Bone marrow (tissue), 2 donors: ENCODE measurements around the gene PRR19.

Experiments
- DNase-seq, 2 donors: peaks; one replicate each; lab custom pipeline; 2025; lab: John Stamatoyannopoulos, UW

PRR19 gene

DNA sequence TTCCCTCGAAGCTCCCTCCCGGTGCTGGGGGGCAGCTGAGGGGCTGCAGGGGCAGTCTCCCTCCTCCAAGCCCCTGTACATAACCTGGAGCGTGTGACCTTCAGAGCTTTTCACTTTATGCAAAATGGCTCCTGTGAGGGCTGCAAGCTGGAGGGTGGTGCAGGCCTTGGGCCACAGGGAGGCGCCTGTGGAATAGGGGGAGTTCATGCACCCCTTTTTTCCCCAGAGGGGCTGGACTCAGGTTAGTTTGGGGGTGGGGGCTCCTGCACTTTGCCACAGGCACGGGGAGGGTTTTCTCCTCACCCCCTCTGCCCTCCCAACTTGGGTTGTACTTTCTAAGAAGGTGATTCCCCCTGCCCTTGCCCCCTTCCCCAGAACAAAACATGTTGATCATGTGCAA is 6.6 kb upstream of the PRR19 start:
- no peak for DNase-seq

DNA sequence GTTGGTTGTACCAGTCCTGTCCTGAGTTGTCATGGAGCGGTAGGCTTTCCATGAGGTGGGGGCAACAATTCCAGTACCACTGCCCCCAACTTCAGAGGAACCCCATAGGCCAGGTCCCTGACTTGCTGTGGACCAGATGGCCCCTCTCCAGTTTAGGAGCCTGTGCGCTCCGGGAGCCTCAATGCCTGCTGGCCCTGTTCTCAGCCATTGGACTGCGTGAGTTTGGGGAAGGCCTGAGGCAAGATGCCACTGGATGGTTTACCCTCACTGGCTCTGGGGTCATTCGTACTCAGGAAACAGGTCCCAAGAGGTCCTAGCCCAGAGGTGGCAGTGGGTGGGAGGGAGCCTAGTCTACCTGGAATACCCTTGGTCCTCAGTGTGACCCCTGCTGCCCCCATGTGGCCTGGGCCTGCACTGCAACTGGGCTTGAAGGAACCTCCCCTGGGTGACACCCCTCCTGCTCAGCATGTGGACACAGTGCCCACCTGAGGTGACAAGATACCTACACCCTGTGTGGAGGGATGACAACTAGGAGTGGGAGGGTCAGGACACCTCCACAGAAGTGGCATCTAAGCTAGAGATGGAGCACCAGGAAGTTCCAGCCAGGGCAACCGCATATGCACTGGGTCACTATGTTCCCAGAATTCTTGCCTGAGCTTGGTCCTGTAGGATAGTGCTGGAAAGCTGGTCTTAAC is 6.0 kb upstream of the PRR19 start:
- DNase-seq: peak; percentile 44 to 45

DNA sequence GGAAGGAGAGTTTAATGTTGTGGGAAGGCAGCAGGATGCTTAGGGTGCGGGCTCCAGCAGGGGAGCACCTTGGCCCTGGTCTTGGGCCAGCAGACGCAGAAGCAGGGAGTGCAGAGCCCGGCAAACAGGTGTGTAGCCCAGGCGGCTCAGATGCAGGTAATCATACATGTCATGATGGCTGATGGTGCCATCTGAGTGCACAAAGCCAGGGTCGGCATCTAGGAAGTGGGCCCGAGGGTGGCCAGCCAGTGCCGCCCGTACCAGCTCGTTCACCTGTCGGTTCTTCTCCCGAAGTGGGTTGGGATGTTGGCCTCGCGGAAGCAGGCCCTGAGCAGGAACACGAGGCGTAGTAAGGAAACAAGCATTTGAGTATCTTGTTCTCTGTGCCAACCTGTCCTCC is 4.9 kb upstream of the PRR19 start:
- no peak for DNase-seq

DNA sequence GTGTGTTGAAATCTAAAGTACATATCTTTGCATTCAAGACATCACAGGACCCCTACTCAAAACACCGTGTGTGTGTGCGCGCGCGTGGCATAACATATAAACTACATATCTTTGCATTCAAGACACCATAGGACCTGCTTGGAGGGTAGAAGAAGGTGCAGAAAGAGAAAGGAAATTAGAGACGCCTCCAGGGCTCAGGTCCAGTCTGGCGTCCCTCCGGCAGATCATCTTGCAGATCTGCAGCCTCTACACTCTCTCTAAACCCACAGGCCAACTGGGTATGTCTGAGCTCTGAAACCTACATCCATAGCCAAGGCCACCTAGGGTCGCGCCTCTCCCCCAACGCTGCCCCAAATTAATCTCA is 1.2 kb downstream of the PRR19 start:
- DNase-seq: no peak

DNA sequence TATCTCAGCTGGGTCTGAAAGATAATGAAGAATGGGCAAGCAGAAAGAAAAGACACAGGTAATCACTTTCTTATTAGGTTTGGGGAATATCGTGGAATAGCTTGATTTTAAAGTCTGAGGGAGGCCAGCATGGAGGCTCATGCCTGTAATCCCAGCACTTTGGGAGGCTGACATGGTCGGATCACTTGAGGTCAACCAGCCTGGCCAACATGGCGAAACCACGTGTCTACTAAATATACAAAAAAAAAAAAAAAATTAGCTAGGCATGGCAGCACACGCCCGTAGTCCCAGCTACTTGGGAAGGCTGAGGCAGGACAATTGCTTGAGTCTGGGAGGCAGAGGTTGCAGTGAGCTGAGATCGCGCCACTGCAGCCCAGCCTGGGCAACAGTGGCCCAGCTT is 1.9 kb downstream of the PRR19 start:
- DNase-seq: no peak

DNA sequence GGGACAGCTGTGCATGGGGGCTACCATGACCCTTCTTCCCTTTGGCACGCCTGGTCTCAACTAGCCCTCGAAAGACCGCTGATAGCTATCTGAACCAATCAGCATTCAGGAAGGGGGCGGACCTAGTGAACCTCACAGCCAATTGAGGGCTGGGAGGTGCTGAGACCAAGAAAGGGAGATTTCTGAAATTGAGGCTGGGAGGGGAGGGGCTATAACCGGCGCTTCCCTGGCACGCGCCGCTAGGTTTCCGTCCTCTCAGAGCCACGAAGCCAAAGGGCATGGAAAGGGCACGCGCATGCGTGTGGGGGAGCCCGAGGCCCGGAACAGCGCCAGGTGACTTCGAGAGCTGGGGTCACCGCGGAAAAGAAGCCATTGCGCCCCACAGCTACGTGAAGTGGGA is 4.7 kb downstream of the PRR19 start:
- DNase-seq: no peak

DNA sequence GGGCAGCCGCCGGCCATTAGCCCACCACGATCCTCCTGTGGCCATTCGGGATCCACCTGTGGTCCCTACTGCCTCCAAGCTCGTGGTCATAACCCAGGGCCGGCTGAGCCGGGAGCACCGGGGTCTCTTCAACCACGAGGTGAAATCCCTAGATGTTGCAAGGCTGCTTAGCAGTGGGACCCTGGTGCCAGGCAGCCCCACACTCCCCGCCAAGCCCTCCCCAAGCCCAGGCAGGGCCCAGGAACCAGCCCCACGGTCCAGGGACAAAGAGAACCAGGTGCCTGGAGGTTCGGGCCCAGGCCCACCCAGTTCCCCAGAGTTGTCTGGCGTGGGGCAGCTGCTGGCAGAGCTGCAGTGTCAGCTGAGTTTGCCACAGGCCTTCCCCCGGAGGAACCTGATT is 7.8 kb downstream of the PRR19 start:
- DNase-seq: no peak

DNA sequence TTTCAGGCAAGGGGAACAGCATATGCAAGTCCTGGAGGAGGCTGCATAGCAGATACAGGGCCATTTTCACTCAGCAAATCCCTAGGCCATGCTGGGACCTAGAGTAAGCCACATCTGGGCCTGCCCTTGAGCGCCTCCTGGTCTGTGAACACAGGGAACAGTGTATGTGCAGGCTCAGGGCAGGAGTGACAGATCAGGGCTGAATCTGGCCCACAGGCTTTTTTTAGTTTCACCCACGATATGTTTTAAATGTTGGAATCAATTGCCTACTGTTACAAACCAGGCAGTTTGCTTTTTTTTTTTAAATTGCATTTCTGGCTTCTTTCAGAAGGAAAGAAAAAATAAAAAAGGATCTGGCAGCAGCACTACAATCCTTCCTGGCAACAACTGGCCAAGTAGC is 9.7 kb downstream of the PRR19 start:
- DNase-seq: no peak

DNA sequence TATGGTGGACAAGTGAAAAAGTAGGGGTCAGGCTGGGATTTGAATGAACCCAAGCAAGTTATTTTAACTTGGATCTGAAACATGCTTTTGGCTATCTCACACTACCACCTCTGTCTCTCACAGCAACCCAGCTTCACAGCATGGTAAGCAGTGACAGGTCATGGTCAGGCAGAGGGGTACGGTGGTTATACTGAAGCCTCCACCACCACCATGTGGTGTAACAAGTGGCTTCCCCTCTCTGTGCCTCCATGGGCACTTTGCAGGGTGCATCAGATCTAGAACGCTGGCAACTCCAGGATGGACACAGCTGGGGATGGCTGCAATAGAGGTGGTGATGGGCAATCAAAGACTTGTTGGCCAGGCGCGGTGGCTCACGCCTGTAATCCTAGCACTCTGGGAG is 10.4 kb downstream of the PRR19 start:
- DNase-seq: no peak

DNA sequence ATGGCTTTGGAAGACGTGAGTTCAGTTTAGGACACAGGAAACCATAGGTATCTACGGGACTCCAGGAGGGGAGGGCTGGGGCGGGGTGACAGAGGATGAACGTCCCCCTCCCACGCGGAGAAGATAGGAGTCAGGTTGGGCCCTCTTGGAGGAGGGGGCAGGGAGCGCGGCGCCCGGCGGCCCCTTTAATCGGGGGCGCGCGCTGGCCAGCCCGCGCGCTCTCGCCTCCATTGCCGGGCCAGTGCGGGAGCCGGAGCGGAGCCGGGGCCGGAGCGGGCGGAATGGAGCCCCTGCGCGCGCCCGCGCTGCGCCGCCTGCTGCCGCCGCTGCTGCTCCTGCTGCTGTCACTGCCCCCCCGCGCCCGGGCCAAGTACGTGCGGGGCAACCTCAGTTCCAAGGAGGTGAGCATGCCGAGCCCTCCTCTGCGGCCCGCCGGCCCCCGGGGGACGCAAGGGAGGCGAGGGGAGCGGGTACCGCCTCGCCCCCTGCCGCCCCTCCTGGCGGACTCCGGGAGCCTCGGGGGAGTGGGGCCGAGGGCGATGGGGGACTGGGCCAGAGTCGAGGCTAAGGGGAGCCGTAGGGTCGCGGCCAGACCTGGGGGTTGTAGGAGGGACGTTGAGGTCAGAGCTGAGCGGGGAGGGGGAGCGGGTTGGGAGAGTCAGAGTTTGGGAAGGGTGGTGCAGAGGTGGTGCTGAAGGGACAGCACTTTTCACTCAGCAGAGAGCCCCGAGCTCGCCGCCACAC is 11.3 kb downstream of the PRR19 start, which contains the start of gene TMEM145:
TSS of gene TMEM145 (plus strand) at position 214 of the 744 bp plus-strand sequence. CDS start at position 282, 68 bp downstream.
- no peak for DNase-seq

DNA sequence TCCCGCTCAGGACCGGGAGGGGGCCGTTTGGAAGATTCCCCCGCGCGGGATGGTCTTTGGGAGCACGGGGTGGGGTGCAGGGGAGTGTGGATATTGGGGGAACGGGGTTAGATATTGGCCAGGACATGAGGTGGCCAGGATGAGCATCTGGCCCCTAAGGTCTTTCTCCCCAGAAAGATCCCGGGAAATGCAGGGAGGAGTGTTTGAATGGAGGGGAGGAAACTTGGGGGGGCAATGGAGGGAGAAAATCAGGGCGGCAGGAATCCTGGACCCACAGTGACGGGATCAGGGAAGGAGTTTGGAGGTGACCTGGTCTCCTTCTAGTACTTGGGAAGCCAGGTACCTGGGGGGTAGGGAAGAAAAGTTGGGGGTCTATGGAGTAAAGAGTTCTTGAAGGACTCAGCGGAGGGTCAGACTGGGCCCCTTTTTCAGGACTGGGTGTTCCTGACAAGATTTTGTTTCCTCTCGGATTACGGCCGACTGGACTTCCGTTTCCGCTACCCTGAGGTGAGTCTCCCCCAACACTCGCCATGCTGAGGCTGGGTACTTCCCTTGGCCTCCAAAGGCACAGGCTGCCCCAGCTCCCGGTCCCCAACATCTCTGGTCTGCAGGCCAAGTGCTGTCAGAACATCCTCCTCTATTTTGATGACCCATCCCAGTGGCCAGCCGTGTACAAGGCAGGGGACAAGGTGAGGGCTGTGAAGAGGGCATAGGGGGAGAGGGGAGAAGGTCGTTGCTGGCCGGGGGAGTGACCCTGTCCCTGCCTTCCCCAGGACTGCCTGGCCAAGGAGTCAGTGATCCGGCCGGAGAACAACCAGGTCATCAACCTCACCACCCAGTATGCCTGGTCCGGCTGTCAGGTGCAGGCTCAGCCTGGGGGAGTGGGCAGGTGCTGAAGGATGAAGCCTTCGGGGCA is 12.2 kb downstream of the PRR19 start:
- DNase-seq: no peak

DNA sequence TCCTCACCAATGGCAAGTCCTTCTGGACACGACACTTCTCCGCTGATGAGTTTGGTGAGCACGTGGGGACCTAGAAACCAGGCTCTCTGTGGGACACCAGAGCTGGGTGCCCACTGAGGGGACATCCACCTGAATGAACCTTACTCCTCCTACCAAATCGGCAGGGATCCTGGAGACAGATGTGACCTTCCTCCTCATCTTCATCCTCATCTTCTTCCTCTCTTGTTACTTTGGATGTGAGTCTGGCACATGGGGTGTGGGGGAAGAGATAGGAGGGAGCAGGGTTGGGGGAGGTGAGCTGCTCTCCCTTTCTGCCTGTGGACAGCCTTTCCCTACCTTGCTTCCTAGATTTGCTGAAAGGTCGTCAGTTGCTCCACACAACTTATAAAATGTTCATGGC is 13.1 kb downstream of the PRR19 start:
- DNase-seq: no peak

DNA sequence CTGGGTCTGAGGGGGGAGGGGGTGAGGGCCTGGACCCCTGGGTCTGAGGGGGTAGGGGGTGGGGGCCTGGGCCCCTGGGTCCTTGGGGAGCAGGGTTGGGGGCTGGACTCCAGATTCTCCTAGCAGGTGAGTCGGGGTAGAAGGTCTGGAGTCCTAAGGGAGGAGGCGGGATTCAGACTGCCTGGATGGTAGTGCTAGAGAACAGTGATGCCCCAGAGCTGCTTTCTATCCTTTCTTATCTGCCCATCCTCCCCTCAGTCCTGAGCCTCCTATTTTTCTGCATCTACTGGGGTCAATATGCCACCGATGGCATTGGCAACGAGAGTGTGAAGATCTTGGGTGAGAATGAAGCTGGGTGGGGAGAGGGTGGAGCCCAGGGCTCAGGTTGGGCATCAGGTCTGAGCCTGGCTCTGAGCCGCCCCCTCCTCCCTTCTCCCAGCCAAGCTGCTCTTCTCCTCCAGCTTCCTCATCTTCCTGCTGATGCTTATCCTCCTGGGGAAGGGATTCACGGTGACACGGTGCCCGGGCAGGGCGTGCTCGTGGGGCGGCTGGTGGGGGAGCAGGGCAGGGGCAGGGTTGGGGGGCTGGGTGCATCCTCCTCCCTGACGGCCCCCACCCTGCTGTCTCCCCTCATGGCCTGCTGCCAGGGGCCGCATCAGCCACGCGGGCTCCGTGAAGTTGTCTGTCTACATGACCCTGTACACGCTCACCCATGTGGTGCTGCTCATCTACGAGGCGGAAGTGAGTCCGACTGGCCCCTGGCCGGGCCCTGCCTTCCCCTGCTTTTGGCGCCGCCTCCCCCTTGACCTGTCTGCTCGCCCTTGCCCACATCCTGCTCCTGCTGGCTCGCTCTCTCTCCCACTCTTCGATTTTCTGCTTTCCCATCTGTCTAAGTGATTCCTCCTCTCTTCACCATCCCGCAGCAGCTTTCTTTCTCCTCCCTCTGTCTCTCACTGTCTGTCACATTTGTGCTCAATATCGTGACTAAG is 14.6 kb downstream of the PRR19 start:
- DNase-seq: no peak

DNA sequence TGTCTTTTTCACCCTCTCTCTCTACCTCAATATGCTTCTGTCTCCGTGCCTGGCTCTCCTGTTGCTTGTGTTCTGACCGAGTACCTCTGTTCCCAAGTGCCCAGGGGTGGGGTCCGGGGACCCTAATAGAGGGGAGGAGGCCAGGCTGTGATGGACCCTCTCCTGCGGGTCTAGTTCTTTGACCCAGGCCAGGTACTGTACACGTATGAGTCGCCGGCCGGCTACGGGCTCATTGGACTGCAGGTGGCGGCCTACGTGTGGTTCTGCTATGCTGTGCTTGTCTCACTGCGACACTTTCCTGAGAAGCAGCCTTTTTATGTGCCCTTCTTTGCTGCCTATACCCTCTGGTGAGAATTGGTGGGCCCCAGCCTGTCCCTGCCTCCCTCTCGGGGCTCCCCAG is 15.6 kb downstream of the PRR19 start:
- DNase-seq: no peak

DNA sequence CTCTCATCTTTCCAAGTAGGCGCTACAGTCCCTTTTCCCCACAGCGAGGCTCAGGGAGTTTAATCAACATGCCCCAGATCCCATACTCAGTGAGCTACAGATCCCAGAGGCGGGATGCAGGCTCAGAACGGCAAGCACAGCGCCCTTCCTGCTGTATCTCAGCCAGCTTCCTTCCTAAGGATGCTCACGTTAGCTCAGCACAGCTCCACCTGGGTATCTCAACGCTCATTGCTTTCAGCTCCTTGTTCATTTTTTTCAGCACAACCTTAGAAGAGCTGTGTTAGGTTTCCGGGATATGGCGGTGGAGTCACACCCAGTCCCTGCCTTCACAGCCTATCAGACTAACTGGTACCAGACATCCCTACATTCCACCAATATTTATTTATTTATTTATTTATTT is 20.4 kb downstream of the PRR19 start:
- DNase-seq: no peak

DNA sequence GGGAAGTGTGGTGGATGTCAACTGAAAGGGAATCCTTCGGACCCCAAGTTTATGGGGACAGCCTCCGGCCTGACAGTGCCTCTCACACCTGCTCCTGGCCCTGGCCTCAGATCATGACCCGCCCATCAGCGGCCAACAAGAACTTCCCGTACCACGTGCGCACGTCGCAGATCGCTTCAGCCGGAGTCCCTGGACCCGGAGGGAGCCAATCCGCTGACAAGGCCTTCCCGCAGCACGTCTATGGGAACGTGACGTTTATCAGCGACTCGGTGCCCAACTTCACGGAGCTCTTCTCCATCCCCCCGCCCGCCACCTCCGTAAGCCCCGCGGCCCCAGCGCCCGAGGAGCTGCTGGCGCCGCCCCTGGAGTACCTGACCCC is 21.5 kb downstream of the PRR19 start:
- no peak for DNase-seq

DNA sequence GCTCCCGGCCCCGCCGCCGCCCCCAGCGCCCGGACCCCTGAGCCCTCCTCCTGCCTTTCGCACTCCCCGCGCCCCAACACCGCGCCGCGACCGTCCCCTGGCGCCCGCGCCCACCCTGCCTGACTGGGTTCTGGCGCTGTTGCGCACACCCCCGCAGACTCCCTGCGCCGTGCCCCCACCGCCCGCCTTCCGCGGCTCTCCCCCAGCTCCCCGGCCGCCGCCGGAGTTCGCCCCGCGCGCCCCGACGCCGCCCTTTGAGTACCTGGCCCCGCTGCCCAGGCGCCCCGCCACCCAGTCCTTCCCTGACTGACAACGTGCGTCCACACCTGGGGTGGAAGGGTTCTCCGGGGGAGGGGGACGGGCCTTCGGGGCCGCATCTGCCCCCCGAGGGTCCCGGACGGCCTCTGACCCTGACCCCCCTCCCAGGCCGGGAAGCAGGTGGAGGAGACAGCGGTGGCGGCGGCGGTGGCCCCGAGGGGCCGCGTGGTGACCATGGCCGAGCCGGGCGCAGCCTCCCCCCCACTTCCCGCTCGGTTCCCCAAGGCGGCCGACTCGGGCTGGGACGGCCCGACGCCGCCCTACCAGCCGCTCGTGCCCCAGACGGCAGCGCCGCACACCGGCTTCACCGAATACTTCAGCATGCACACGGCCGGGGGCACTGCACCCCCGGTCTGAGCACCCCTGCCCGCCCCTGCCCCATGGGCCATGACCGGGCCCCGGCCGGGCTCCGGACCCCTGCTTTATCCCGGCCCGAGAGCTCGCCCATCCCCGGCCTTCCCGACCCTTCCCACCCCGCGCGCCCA is 22.1 kb downstream of the PRR19 start:
- DNase-seq: no peak

DNA sequence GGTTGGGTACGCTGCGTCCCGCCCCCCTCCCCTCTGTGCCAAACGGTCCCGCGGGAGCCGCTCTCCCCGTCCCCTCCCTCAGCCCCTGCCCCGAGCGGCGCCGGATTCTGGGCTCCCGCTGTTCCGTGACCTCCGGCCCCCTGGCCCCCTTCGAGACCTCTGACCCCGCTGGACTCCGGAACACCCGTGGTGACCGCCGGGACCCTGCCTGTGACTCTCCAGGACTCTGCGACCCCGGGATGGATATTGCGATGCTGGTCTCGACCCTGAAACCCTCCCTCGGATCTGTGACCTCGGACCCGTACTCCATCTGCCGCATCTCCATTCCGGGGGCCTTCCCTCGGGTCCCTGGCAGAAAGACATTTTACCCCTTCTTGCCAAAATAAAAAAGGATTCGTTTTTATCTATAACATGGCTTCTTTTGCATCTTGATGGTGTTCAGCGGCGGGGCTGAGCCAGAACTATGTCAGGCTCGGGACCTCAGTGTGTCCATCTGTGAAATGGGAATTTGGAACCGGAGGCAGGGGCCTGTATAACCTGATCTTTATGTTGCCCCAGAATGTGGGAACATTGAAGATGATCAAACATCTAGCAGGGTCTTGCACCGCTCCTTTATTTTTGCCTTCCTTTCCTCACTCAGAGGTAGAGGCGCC is 22.8 kb downstream of the PRR19 start:
- no peak for DNase-seq

DNA sequence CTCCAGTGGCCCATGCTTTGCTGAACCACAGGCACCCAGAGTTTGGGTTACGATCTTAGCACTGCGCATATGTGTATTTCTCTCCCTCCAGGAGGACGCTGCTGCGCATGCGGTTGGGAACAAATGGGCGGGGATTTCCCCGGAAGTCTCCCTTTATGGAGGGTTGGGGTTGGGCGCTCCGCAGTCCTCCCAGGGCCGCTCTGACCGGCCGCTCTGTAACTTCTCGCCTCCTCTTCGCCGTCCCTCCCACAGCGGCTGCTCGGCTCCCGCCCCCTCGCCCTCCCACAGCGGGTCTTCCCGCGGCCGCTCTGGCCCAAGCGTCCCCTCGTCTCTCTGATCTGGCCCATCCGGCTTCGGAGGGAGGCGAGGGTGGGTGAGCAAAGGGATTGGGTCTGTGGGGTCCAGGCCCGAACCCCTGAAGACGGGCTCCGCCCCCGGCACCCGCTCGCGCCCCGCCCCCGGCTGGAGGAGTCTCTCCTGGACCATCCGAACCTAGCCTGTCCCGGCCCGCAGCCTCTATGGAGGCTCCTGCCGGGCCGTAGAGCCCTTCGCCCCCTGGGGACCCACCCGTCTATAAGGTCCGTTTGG is 23.5 kb downstream of the PRR19 start, which contains the start of gene MEGF8:
TSS of gene MEGF8 (plus strand) at position 328 of the 588 bp plus-strand sequence. CDS start 609 bp downstream, outside the sequence.
- DNase-seq: peak; percentile 88 to 99
